Heart left ventricle (tissue), 13 donors: ENCODE measurements around the gene CAMTA1.

Experiments used
- POLR2A ChIP-seq, 2 donors: fragments of 450-650 bp; IDR thresholded peaks; one replicate each; pipeline ENCODE4 v1.6.1; 2017; ENCODE audit warnings: antibody characterized with exemption in 2 of 2, mild to moderate bottlenecking in 2 of 2, moderate library complexity in 2 of 2
- TF ChIP-seq, protein P1 (sequence below), 12 donors: fragments of 200-600 bp; sonication (generic) in 4 of 12; IDR thresholded peaks; one replicate each; pipeline versions ENCODE4 v1.5.0 to v1.8.0; 2018 to 2022; ENCODE audit warnings: antibody characterized with exemption in 12 of 12, mild to moderate bottlenecking in 5 of 12
- donor health status: ischemic (EF 13 %, LVEDD 7.1; RV severe dilation, severe dysfunction).
- donor health status: DM: no; HTN: yes; CAD: no.
- donor health status: DM: no; HTN: no; CAD: no.
- donor health status: ischemic (EF 25% LVEDD 6.9; RV normal size, moderate dysfunction).
- donor health status: ischemic (EF 25% LVEDD 5.7; RV mildly dilated, moderate dysfunction).
- donor health status: ischemic (EF 35%, LVEDD 5.7; RV mildly dilated, moderate dysfunction).
- donor health status: nonischemic (EF 11% LVEDD 7.7; RV severe dilation, severe dysfunction).
- donor health status: DM: yes; HTN: yes; CAD: no.
- donor health status: PGD.
- donor health status: ischemic (EF 29% LVEDD 5.4; RV normal size, mild dysfunction).
- donor health status: nonischemic (EF 23%, LVEDD 6.1; RV moderate dilation, normal function).

DNA sequence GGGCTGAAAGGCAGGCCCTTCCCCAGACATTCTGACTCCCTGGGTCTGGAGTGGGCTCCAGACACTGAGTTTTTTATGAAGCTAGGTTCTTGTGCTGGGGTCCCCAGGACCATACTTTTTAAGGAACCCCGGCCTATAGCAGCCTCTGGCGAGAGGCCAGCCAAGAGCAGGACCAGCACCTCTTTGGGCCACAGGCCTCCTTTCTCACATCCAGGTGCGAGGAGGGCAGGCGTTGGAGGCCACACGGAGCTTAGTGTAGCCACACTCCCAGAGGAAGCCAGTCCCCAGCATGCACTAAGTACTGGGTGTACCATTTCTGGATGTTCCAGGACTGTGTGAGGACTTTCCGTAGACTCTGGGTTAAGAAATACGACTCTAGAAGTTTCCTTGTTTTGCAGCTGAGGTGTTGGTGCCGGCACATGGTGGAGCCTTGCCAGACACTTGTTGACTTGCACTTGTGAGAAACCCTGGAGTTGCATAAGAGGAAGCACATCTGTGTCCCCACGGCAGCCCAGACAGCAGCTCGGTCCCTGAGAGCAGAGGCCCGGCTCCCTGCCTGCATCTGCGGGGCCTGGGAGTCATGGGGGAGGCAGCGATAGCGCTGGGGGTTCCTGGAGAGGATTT lies 863.6 kb downstream of the CAMTA1 start:
- TF ChIP-seq, protein P1, sequence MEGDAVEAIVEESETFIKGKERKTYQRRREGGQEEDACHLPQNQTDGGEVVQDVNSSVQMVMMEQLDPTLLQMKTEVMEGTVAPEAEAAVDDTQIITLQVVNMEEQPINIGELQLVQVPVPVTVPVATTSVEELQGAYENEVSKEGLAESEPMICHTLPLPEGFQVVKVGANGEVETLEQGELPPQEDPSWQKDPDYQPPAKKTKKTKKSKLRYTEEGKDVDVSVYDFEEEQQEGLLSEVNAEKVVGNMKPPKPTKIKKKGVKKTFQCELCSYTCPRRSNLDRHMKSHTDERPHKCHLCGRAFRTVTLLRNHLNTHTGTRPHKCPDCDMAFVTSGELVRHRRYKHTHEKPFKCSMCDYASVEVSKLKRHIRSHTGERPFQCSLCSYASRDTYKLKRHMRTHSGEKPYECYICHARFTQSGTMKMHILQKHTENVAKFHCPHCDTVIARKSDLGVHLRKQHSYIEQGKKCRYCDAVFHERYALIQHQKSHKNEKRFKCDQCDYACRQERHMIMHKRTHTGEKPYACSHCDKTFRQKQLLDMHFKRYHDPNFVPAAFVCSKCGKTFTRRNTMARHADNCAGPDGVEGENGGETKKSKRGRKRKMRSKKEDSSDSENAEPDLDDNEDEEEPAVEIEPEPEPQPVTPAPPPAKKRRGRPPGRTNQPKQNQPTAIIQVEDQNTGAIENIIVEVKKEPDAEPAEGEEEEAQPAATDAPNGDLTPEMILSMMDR (IDR thresholded peaks at IDR 0.05): no peak
- TF ChIP-seq POLR2A (IDR thresholded peaks at IDR 0.05): no peak
